HG02588 (cell line): ENCODE results near the gene LTBP4.

Experiments
- ATAC-seq: cut with Tn5 transposase; IDR thresholded peaks from one replicate; pipeline ENCODE4 v1.9.1; 2021; ENCODE audit warnings: mild to moderate bottlenecking, moderate library complexity; ENCODE audit not compliant: unreplicated experiment

Gene LTBP4

GRCh38 chr19:40596608-40597328 is 4.4 kb upstream of the LTBP4 start:
- ATAC-seq, result no peak

- ATAC-seq, result no peak
These were observed 3.8 kb upstream of the LTBP4 start for GRCh38 chr19:40597329-40597838.

- ATAC-seq, result peak; percentile 52
These were observed 2.9 kb upstream of the LTBP4 start for GRCh38 chr19:40598121-40598917.

- no peak for ATAC-seq
These were observed 2.3 kb upstream of the LTBP4 start for GRCh38 chr19:40598918-40599307.

GRCh38 chr19:40599331-40599901 is 1.8 kb upstream of the LTBP4 start:
- ATAC-seq, result no peak

GRCh38 chr19:40599902-40600569 is 1.1 kb upstream of the LTBP4 start:
- no peak for ATAC-seq

GRCh38 chr19:40600570-40601133 is 517 bp upstream of the LTBP4 start:
- no peak for ATAC-seq

GRCh38 chr19:40603071-40603388 is 1.9 kb downstream of the LTBP4 start:
- ATAC-seq, result no peak

GRCh38 chr19:40603389-40604170 is 2.4 kb downstream of the LTBP4 start:
- peak; percentile 67 for ATAC-seq

GRCh38 chr19:40604171-40604646 is 3.0 kb downstream of the LTBP4 start:
- ATAC-seq, result no peak

- no peak for ATAC-seq
These were observed 3.6 kb downstream of the LTBP4 start for GRCh38 chr19:40604647-40605215.

- ATAC-seq, result no peak
These were observed 4.2 kb downstream of the LTBP4 start for GRCh38 chr19:40605216-40605971.

- ATAC-seq, result no peak
These were observed 6.4 kb downstream of the LTBP4 start for GRCh38 chr19:40607311-40608239.

- ATAC-seq, result no peak
These were observed 7.1 kb downstream of the LTBP4 start for GRCh38 chr19:40608240-40608621.

GRCh38 chr19:40608957-40609356 is 7.8 kb downstream of the LTBP4 start:
- ATAC-seq, result no peak

GRCh38 chr19:40609561-40610395 is 8.6 kb downstream of the LTBP4 start:
- peak; percentile 52 for ATAC-seq

- no peak for ATAC-seq
These were observed 9.4 kb downstream of the LTBP4 start for GRCh38 chr19:40610396-40611064.
